HG03039 (cell line): ENCODE measurements around the gene TBC1D10A.

Experiments used
- ATAC-seq: cut with Tn5 transposase; IDR thresholded peaks from one replicate; pipeline ENCODE4 v1.9.1; 2021; ENCODE audit warnings: mild to moderate bottlenecking, moderate library complexity; ENCODE audit not compliant: unreplicated experiment

The TBC1D10A gene

DNA sequence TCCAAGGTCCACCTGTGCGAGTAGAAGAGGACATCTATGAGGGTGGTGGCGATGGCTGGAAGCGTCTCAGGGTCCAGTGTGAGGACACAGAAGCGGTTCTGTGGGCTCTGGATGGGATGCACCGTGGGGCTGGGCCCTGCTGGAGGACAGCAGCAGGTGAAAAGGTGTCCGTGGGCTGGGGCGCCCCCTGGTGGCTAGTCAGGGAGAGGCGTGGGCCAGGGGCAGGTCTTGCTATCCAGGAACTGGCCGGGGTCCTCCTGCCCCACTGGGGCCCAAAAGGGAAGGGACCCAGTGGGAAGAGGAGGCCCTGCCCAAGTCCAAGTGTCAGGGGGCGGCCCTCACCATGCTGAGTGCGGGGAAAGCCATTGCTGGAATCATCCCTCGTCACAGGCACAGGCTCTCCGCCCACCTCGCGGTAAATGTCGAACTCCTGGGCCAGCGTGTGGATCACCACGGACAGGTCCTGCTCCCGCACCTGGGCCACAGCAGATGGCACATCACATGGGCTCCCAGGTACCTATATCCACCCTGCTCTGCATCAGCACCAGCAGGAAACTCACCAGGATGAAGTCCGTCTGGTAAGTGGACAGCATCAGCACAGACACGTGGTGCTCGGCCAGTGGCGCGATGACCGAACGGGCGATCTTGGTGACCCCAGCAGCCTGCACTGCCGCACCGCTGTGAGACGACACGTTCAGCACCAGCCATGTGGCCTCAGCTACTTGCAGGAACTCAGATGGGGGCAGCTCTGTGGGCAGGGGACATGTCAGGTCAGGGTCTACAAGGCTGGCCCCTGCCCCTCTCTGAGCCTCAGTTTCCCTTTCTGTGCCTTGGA lies 39.7 kb downstream of the TBC1D10A start:
- ATAC-seq: no peak

DNA sequence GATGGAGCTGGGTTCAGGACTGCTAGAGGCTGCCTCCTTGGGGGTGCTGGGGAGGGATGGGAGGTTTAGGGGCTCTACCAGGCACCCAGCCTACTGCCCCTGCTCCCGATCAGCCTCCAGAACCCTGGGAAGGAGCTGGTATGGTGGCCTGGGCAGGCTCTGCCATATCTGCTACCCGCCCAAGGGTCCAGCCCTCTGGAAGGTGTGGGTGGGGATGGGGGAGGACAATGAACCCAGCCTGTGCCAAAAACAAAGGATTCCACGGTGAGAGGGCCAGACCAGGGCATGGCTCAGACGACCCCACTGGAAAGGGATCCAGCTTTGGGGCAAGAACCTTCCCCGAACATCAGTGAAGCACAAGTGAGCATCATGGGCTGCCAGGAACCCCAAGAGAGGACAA lies 40.4 kb downstream of the TBC1D10A start:
- no peak for ATAC-seq

DNA sequence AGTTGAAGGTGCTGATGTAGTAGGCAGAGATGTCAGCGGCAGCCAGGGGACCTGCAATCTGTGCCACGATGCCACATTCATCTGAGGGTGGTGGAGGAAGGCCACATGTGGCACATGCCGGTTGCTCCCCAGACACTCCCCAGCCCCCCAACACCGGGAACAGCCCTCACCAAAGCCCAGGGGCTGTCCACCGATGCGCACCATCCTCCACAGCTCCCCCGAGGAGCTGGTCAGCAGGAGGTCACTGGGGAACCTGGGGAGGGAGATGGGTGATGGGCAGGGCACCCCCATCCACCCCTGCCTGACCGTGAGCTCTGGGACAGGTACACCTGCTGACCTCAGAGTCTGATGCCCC lies 40.9 kb downstream of the TBC1D10A start:
- no peak for ATAC-seq

DNA sequence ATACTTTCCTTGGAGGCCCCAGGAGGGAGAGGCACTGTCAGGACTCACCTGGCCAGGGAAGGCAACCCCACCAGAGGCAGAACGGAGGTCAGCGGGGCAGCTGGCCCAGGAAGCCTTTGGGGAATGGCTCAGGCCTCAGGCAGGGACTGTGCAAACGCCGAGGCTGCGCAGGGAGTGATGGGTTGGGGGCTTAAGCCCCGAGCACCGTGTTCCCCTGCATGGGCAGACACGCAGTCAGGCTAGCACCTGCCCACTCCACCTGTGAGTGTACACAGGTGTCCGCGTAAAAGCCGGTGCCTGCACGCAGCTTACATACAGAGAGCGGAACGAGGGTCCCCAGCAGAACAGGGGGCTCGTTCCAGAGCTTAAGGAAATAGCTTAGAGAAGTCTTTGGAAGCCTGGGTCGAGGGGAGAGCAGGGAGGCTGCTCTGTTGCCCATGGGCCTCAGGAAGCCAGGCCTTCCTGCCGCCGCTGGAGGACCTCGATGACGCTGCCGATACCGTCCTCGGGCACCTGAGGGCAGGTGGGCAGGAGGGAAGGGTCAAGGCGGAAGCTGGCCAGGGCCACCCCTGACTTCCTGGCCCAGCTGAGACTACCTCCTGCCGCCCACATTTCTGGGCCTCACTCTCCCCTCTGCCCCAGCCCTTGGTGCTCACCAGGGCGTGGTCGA lies 41.4 kb downstream of the TBC1D10A start:
- no peak for ATAC-seq

DNA sequence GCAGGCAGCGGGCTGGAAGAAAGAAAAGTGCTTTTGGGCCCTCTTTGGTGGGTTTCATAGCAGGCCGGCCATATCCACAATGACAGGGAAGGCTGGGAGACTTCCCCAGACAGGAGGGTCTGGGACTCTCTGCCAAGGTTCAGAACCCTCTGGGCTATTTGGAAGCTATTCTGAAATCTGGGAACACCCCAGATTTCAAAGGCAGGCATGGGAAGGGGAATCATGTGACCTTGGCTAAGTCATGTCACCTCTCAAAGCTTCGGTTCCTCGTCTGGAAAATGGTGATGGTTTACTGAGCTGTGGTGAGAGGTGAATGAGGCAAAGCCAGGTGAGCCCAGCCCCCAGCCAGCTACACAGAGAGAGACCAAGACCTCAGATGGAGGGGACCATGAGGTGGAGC lies 42.1 kb downstream of the TBC1D10A start:
- ATAC-seq: no peak

DNA sequence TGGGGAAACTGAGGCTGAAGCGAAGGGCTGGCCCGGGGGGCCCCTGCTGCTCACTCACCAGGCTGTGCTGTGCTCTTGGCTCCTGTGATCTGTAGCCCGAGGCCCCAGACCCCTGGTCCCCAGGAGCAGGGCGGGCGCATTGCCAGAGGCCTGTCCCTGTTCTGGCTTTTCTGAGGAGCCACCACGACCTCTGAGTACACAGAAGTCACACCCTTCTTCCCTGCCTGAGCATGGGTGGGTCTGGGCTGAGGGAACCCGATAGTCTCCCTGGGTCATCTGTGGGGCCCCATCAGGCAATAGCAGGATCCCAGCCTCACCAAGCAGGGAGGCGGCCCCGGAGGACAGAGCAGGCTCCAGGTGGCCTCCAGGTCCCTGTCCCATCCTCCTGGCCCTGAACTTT lies 42.6 kb downstream of the TBC1D10A start:
- no peak for ATAC-seq

DNA sequence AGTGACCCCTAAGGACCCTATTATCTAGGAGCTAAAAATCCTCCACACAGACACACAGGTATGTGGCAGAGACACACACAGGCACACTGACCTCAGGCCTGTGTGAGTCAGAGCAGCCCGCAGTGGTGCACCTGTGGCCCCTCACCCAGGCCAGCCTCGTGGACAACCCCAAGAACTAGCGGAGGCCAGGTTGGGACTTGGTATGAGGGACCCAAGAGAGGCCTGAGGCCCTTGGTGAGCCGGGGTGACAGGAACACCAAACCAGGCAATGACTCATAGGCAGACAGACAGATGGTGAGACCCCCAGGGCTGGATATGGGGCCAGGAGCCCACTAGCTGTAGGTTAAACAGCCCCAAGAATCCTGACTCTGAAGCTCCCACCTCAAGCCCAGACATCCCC lies 43.4 kb downstream of the TBC1D10A start:
- ATAC-seq: no peak

DNA sequence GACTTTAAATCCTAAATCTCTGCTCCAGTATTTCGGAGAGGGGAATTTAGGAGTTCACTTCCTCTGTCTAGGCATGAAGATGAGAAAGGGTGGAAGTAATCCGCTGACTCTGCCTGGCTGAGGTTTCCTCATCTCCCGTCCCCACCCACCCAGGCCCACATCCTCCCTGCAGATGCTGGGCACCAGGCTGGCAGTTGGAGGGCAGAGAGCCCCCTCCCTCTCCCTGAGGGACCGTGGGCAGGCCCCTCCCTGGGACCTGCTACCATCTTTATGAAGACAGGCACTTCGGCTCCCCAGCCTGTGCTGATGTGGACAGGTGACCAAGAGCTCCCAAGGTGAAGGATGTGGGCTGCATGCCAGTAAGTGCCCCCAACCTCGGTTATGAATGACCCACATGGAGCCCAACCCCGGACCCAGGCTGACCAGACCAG lies 44.1 kb downstream of the TBC1D10A start:
- ATAC-seq: no peak

DNA sequence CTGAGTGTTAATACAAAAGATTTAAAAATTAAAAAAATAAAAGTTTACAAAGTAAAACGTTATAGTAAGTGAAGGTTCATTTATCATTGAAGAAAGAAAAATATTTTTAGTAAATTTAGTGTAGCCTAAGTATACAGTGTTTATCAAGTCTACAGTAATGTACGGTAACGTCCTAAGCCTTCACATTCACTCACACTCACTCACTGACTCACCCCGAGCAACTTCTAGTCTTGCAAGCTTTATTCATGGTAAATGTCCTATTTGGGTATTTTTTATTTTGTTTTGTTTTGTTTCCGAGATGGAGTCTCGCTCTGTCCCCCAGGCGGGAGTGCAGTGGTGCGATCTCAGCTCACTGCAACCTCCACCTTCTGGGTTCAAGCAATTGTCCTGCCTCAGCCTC lies 46.2 kb downstream of the TBC1D10A start:
- no peak for ATAC-seq

DNA sequence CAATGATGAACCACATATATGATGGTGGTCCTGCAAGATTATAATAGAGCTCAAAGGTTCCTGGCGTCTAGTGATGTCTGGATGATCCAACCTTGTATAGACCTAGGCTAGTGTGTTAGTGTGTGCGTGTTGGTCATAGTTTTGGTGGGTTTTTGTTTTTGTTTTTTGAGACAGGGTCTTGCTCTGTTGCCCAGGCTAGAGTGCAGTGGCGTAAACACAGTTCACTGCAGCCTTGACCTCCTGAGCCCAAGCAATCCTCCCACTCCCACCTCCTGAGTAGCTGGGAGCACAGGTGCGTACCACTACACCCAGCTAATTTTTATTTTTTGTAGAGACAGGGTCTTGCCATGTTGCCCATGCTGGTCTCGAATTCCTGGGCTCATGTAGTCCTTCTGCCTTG lies 46.8 kb downstream of the TBC1D10A start:
- ATAC-seq: no peak

DNA sequence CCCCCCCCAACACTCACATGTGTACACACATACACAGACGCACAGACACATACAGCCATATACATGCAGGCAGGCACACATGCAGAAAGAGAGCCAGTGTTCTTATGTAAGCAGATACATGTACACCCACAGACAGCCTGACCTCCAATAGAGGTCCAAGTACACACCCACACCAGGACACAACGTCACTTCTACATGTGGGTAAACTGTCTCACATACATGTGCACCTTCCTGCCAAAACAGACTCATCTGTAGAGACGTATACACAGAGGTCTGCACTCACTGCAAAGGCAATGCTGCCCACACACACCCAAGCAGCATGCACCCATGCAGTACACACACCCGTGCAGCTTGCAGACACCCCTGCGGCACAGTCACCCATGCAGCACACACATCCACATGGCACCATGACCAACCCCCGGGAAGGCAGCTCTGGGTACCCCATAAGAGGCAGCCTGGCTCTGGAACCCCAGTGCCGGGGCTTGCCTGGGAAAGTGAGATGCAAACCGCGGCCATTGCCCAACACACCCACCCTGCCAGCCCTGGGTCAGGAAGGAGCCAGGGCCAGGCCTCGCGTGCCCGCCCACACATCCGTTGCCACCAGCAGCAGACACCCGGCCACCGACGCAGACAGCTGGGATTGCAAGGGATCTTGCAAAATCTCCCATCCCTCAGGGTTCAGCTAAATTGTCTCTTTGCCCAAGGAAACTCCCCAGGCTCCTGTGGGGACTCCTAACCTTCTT lies 47.5 kb downstream of the TBC1D10A start:
- ATAC-seq: no peak

DNA sequence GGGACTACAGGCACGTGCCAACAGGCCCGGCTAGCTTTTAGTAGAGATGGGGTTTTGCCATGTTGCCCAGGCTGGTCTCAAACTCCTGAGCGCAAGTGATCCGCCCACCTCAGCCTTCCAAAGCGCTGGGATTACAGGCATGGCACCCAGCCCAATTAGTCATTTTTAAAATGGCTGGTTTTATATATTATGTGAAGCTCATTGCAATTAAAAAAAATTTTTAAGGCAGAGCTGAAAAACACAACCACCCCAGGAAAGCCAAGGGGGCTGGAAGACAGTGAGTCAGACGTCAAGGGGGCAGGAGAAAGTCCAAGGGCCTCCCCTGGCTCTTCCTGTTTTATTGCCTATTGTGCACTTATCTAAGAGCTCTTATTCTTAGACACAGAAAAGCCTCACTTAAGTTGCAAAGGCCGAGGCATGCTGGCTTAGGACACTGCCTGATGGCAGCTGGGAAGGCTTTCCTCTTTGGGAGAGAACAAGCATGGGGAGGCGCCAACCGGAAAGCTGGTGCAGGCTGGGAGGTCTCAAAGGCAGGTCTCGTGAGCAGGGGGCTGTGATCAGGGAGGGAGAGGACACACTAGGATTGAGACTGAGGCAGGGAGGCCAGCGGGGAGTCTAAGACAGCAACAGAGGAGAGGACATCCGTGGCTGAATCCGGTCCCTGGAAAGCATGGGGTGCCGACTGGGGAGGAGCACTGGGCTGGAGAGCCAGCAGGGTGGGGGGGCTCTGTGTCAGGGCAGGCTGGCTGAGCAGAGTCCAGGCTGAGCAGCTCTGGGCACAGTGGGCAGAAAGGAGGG lies 49.0 kb downstream of the TBC1D10A start:
- no peak for ATAC-seq

DNA sequence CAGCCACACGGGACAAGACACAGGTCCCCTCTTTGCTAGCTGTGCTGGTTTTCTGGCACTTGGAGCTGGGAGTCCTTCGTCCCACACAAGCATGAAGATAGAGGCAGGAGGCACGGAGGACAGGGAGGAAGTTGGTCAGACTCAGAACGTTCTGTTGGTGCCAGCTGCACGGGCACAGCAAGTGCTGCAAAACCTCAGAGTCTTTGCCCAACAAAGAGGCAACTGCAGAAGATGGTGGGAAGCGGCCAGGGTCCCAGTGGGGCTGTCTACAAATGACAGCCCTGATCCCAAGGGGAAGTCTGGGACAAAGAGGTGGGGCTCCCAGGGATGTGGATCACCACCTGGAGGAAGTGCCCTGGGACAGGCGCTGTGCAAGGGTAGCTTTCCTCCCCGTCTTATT lies 50.7 kb downstream of the TBC1D10A start:
- ATAC-seq: no peak

DNA sequence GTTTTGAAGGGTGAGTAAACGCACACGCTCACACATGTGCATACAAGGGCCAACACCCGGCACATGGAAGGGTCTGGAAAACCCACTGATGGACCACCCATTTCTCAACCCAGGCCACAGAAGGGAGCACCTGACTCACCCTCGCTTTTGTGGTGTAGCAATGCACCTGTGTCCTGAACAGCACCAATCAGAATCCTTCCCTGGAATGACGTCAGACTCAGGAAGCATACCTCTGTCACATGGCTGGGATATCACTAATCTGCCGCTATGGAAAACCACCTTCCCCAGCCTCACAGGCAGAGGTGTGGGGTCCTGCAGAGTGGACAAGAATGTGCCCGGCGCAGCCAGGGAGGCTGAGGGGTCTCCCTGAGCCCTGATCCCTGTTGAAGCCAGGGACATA lies 51.1 kb downstream of the TBC1D10A start:
- no peak for ATAC-seq

DNA sequence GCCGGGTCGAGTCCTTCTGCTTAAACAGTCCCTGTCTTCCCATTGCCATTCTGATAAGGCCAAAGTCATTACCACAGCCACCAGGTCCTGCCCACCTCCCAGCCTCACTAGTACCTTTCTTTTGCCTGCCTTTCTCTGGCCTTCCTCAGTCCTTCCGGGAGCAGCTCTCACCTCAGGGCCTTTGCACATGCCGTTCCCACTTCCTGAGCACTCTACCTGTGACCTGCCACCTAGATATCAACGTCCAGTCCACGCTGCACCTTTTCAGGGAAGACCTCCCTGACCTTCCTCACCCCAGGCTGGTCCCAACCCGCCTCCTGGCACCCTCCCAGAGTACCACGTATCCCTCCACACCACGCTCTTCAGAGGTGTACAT lies 52.3 kb downstream of the TBC1D10A start:
- ATAC-seq: no peak

DNA sequence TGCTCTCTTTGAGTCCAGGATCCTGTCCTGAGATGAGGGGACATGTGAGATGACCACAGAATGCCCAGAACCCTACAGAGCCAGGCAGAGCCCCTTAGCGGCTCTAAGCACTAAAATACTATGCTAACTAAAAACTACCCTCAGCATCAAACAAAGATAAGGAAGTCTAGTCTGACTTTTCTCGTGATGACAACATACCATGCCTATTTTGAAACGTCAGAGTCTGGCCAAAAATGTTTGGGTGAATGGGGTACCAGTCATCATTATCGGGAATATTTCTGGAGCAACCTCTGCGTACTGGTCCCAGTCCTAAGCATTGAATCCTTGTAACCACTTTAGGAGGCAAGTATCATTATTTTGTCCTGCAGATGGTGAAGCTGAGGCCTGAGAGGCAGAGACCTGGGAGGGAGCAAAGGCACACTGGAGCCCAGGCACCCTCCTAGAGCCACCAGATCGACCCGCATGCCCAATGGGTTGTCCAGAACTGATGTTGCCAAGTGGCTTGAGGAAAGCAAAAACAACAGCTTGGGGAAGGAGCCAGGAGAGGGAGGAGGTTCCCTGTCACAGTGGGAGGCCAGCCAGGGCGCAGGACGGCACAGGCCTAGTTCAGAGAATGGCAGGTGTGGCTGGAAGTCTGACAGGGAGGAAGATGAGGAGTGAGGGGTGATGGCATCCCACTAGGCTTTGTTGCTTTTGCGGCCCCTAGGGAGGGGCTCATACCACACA lies 52.9 kb downstream of the TBC1D10A start:
- ATAC-seq: no peak

DNA sequence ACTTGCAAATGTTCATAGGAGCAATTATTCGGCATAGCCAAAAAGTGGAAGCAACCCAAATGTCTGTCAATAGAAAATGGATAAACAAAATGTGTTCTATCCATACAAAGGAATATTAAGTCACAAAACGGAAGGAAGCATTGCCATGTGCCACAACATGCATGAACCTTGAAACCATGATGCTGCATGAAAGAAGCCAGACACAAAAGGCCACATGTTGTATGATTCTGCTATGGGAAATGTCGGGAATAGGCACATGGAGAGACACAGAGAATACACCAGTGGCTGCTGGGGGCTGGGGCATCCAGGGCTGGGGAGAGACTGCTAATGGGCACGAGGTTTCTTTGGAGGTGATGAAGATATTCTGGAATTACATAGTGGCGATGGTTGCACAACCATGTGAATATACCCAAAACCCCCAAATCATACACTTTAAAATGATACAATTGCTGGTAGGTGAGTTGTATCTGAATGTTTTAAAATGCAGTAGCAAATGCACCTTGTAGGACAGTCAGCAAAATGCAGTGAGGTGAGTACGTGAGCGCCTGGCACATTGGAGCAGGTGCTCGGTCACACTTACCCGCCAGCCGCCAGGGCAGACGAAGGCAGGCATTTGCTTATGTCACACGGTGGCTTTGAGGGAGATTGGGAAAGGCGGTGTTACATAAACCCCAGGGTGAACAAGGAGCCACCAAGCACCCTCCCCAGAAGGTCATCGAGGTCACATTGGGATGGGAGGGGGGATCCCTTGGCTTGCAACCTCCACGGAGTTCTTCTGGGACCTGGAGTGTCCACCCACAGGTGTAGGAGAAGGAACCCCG lies 53.8 kb downstream of the TBC1D10A start:
- no peak for ATAC-seq

DNA sequence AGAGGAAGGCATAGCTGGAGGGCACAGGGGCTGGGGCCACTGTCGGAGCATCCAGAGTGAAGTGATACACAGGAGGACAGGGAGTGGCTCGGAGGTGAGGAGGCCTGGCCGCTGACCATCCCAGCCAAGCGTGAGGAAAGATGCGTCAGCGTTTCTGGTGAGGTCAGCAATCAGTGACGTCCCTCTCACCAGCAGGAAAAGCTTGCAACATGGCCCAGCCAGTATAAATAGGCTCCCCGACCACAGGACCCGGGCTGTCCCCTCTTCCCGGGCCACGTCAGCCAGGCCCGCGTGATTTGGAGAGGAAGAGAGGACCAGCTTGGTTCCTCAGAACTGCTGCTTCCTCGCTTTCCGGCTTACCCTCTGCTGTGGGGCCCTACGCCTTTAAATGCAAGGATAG lies 55.9 kb downstream of the TBC1D10A start:
- no peak for ATAC-seq

DNA sequence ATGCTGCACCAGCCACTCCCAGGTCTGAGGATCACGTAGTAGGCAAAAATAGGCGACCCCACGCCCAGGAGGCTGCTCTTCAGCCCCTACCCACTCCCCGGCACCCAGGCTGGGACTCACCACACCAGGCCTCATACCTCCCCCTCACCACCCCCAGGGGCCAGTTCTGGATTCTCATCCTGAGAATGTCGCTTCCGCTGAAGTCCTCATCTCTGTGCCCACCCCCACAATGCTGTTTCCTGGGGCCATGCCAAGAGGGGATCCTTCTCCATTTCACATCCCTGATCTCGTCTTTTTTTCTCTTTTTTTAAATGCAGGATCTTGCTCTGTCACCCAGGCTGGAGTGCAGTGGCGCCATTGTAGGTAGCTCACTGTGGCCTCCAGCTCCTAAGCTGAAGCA lies 58.4 kb downstream of the TBC1D10A start:
- no peak for ATAC-seq
